ENCODE measurements around the gene SMARCC1. TPM values are rescaled to one million over a fixed set of nuclear protein-coding genes. Genes with fewer than 3 reads are reported as not detected.

The SMARCC1 gene
- total RNA-seq, 2 experiments from 2014 or later = 82.5 to 84.5 TPM

GRCh38 chr3:47541583-47542108 lies 240.0 kb downstream of the SMARCC1 start:
- DNase-seq = no peak
- CTCF ChIA-PET = no interaction called here
- intact Hi-C loops (cut with micrococcal nuclease) = no loop called here
- H3K9me3 Mint-ChIP-seq = no peaks in the 10 kb centered on the region
- no peak overlapping the region for H3K27ac Mint-ChIP-seq
- no peak overlapping the region for H3K4me3 Mint-ChIP-seq
- H3K36me3 Mint-ChIP-seq (ENCODE audit: low read depth) = no peaks in the 10 kb centered on the region
- H3K4me1 Mint-ChIP-seq (ENCODE audit: low read depth) = no peaks in the 10 kb centered on the region
- peaks cover 5% of the 10 kb centered on the region for H3K27me3 Mint-ChIP-seq (ENCODE audit: low read depth)

- H3K36me3 Mint-ChIP-seq (ENCODE audit: low read depth) = no peaks in the 10 kb centered on the region
- CTCF ChIA-PET = interaction anchor here (0.7 kb wide), 1 partner anchor 72 kb away, joined by 3 read pairs; no protein-coding TSS in a partner anchor
- no peak overlapping the region for H3K4me3 Mint-ChIP-seq
- peaks cover 5% of the 10 kb centered on the region for H3K27me3 Mint-ChIP-seq (ENCODE audit: low read depth)
- no peaks in the 10 kb centered on the region for H3K4me1 Mint-ChIP-seq (ENCODE audit: low read depth)
- H3K9me3 Mint-ChIP-seq = no peaks in the 10 kb centered on the region
- no peak for DNase-seq
- no peak overlapping the region for H3K27ac Mint-ChIP-seq
- intact Hi-C loops (cut with micrococcal nuclease) = no loop called here
These were observed 241.4 kb downstream of the SMARCC1 start for GRCh38 chr3:47540281-47540680.

GRCh38 chr3:47536967-47537366 lies 244.7 kb downstream of the SMARCC1 start:
- CTCF ChIA-PET = interaction anchor here (0.6 kb wide), 1 partner anchor 81 kb away, joined by 4 read pairs; no protein-coding TSS in a partner anchor
- H3K4me1 Mint-ChIP-seq (ENCODE audit: low read depth) = no peaks in the 10 kb centered on the region
- no peaks in the 10 kb centered on the region for H3K9me3 Mint-ChIP-seq
- intact Hi-C loops (cut with micrococcal nuclease) = no loop called here
- peaks cover 5% of the 10 kb centered on the region for H3K27me3 Mint-ChIP-seq (ENCODE audit: low read depth)
- no peak overlapping the region for H3K4me3 Mint-ChIP-seq
- no peak overlapping the region for H3K27ac Mint-ChIP-seq
- H3K36me3 Mint-ChIP-seq (ENCODE audit: low read depth) = no peaks in the 10 kb centered on the region
- no peak for DNase-seq

GRCh38 chr3:47536221-47536891 lies 245.3 kb downstream of the SMARCC1 start:
- Mint-ChIP-seq H3K9me3 (no peaks in the 10 kb centered on the region), H3K27me3 (ENCODE audit: low read depth) (peaks cover 5% of the 10 kb centered on the region), H3K36me3 (ENCODE audit: low read depth) (no peaks in the 10 kb centered on the region), H3K27ac (no peak overlapping the region), H3K4me1 (ENCODE audit: low read depth) (no peaks in the 10 kb centered on the region), H3K4me3 (no peak overlapping the region)
- CTCF ChIA-PET = interaction anchor here (0.6 kb wide), 1 partner anchor 82 kb away, joined by 4 read pairs; no protein-coding TSS in a partner anchor
- no peak for DNase-seq
- intact Hi-C loops (cut with micrococcal nuclease) = no loop called here

Other genes starting within 250 kb of the SMARCC1 start
- gene CSPG5, start 203.0 kb downstream of the SMARCC1 start, total RNA-seq = under 1 TPM; 0.17 to 0.19 TPM
- gene DHX30, start 21.2 kb upstream of the SMARCC1 start, total RNA-seq = 10 to 100 TPM; 65.6 to 69.9 TPM
- 10 to 100 TPM; 75.9 to 78.2 TPM for gene MAP4, start 234.5 kb upstream of the SMARCC1 start, total RNA-seq

Data from activated naive CD4-positive, alpha-beta T cell treated with anti-CD3 and anti-CD28 coated beads for 36 hours (primary cell).